ENCODE measurements around the gene ATXN10.

ATXN10 gene

GRCh38 chr22:45867906-45868555 is 196.4 kb downstream of the ATXN10 start:
- no peak overlapping the region for H3K4me3 ChIP-seq (ENCODE audit: low read length)
- DNase-seq (ENCODE audit: low read depth), result no peak
- TF ChIP-seq, protein P1, sequence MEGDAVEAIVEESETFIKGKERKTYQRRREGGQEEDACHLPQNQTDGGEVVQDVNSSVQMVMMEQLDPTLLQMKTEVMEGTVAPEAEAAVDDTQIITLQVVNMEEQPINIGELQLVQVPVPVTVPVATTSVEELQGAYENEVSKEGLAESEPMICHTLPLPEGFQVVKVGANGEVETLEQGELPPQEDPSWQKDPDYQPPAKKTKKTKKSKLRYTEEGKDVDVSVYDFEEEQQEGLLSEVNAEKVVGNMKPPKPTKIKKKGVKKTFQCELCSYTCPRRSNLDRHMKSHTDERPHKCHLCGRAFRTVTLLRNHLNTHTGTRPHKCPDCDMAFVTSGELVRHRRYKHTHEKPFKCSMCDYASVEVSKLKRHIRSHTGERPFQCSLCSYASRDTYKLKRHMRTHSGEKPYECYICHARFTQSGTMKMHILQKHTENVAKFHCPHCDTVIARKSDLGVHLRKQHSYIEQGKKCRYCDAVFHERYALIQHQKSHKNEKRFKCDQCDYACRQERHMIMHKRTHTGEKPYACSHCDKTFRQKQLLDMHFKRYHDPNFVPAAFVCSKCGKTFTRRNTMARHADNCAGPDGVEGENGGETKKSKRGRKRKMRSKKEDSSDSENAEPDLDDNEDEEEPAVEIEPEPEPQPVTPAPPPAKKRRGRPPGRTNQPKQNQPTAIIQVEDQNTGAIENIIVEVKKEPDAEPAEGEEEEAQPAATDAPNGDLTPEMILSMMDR (conservative IDR thresholded peaks at IDR 0.05; ENCODE audit: low read length), result no peak

DNA sequence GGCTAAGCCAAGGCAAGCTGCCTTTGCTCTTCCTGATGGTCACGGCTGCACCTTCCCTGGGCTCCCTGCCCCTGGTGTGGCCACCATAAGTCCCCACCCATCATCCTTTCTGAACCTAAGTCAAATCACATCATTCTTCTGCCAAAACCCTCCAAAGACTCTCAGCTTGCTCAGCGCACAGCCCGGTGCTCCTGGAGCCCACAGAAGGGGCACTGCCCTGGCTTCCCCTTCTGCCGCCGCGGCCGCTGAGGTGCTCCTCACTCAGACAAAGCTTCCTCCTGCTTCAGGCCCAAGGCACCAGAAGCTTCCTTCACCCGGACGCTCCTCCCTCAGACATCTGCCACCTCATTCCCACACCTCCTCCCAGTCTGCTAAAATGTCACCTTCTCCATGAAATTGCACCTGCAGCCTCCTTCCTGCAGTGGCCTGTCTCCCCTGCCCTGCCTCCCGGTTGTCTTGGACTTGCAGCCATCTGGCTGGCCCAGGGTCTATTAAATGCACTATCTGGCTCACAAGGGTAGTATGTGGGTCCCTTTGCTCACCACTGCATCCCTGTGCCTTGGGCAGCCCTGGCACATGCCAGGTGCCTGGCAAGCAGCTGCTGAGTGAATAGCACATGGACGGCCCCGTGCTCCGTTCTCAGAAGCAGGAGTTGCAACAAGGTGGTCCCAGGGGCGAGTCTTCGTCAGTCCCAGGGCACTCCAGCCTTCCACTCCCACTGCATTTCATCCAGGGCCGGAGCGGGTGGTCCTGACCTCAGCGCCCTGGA is 197.1 kb downstream of the ATXN10 start:
- TF ChIP-seq, protein P1 (conservative IDR thresholded peaks at IDR 0.05; ENCODE audit: low read length), result no peak
- DNase-seq (ENCODE audit: low read depth), result no peak
- H3K4me3 ChIP-seq (ENCODE audit: low read length), result no peak overlapping the region

GRCh38 chr22:45869340-45869847 is 197.8 kb downstream of the ATXN10 start:
- no peak overlapping the region for H3K4me3 ChIP-seq (ENCODE audit: low read length)
- TF ChIP-seq, protein P1 (conservative IDR thresholded peaks at IDR 0.05; ENCODE audit: low read length), result no peak
- no peak for DNase-seq (ENCODE audit: low read depth)

DNA sequence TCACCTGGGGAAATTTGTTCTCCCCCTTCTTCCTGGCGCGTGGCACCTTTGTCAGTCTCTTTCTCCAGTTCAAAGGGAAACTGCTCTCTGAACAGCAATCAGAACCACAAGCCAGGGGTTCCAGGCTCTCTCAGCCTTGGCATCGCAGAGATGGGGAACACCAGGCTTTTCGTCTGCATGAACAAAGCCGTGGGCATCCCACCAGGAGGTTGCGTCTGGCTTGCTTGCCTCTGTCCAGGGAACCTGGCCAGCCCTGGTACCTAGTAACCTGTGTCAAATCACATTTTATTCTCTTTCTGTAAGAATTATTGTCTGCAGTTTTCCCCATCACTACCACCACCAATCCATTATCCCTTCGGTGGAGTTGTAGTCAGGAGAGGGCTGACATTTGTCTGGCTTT is 198.4 kb downstream of the ATXN10 start:
- H3K4me3 ChIP-seq (ENCODE audit: low read length), result no peak overlapping the region
- no peak for DNase-seq (ENCODE audit: low read depth)
- TF ChIP-seq, protein P1 (conservative IDR thresholded peaks at IDR 0.05; ENCODE audit: low read length), result no peak

- no peak for DNase-seq (ENCODE audit: low read depth)
- TF ChIP-seq, protein P1 (conservative IDR thresholded peaks at IDR 0.05; ENCODE audit: low read length), result no peak
- no peak overlapping the region for H3K4me3 ChIP-seq (ENCODE audit: low read length)
Measured at GRCh38 chr22:45871721-45872120, 200.1 kb downstream of the ATXN10 start.

GRCh38 chr22:45872659-45873263 is 201.1 kb downstream of the ATXN10 start:
- TF ChIP-seq, protein P1 (conservative IDR thresholded peaks at IDR 0.05; ENCODE audit: low read length), result no peak
- DNase-seq (ENCODE audit: low read depth), result no peak
- H3K4me3 ChIP-seq (ENCODE audit: low read length), result no peak overlapping the region

All from AG10803 (cell line).